WI38 (cell line): Measurements from ENCODE around the gene TRMU.
A peak's percentile ranks its signal among the peaks of the same experiment; 100 is the strongest.

ENCODE experiments used
- H3K4me3 ChIP-seq: 2 replicates; pipeline ENCODE4 v1.5.1; 2011; ENCODE audit warnings: low read depth, mild to moderate bottlenecking, control low read depth, low read length
- TF ChIP-seq, protein P1 (sequence below): IDR thresholded peaks from 2 replicates; pipeline ENCODE4 v1.5.1; 2012; ENCODE audit warnings: low read depth, mild to moderate bottlenecking, control low read depth, low read length

TRMU gene

DNA sequence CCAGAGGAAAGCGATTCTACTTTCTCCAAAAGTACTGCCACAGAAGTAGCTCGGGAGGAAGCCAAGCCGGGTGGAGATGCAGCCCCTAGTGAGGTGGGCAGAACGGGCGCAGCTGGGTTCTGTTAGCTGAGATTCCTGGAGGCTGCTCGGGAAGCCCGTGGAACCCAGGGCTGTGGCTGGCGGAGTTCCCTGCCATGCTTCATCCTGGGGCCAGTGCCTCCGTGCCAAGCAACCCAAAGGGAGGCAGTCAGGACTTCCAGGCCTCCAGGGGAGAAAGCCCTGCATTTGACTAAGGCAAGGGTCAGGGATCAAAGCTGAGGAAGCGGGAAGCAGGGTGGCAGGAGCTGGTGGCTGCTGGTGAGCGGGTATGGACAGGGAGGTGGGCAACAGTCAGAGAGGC, 6.7 kb upstream of the TRMU start:
- no peak overlapping the region for H3K4me3 ChIP-seq
- TF ChIP-seq, protein P1, sequence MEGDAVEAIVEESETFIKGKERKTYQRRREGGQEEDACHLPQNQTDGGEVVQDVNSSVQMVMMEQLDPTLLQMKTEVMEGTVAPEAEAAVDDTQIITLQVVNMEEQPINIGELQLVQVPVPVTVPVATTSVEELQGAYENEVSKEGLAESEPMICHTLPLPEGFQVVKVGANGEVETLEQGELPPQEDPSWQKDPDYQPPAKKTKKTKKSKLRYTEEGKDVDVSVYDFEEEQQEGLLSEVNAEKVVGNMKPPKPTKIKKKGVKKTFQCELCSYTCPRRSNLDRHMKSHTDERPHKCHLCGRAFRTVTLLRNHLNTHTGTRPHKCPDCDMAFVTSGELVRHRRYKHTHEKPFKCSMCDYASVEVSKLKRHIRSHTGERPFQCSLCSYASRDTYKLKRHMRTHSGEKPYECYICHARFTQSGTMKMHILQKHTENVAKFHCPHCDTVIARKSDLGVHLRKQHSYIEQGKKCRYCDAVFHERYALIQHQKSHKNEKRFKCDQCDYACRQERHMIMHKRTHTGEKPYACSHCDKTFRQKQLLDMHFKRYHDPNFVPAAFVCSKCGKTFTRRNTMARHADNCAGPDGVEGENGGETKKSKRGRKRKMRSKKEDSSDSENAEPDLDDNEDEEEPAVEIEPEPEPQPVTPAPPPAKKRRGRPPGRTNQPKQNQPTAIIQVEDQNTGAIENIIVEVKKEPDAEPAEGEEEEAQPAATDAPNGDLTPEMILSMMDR: no peak

DNA sequence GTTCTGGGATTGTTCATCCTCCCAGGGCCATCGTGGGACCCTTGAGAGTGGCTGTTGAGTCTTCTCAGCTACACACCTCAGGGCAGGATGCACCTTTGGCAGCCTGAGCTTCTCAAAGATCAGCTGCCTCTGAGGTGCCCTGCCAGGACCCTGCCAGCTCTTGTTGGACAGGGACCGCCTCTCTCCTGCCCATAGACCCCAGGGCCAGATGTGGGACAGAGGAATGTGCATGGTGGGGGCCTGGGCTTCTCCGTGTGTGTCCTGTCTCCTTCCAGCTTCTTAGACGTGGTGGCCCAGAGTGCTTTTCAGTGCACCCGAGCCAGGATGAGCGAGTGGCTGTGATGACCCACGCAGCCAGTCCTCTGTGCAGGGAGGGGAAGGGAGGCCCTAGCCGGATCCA, 5.9 kb upstream of the TRMU start:
- TF ChIP-seq, protein P1: no peak

DNA sequence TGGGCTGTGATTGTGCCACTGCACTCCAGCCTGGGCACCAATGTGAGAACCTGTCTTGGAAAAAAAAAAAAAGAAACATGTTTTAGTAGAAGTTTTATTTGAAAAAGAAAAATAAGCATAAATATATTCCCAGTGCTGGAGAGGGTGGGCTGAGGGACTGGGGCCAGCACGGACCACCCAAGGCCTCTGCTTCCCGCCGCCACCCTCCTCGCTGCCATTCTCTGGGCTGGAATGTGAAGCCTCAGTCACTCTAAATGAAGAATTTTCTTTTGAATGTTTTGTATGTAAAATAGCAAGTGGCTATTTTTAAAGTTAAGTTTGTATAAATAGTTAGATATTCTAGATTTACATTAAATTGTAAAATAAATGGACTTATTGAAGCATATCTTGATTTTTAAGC, 5.1 kb upstream of the TRMU start:
- H3K4me3 ChIP-seq: no peak overlapping the region
- TF ChIP-seq, protein P1: no peak

More for the DNA sequence above, 5.9 kb upstream of the TRMU start:
- H3K4me3 ChIP-seq: no peak overlapping the region

DNA sequence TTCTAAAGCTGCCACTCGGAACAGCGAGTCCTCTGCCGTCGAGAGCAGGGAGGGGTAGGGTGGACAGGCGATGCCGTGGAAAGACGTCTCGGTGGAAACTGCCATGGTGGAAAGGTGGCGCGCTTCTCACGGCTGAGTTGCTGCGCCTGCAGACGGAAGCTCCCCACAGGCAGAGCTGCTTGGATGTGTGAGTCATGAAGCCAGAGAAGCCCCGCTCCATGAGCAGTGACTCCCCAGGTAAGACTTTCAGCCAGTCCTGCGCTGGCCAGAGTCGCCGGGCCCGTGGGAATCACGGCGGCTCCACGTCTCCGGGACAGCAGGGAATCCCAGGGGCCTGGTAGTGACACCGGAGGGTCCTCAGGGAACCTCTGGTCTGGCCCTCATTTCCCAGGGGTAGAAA, 4.0 kb upstream of the TRMU start:
- H3K4me3 ChIP-seq: no peak overlapping the region
- TF ChIP-seq, protein P1: no peak

DNA sequence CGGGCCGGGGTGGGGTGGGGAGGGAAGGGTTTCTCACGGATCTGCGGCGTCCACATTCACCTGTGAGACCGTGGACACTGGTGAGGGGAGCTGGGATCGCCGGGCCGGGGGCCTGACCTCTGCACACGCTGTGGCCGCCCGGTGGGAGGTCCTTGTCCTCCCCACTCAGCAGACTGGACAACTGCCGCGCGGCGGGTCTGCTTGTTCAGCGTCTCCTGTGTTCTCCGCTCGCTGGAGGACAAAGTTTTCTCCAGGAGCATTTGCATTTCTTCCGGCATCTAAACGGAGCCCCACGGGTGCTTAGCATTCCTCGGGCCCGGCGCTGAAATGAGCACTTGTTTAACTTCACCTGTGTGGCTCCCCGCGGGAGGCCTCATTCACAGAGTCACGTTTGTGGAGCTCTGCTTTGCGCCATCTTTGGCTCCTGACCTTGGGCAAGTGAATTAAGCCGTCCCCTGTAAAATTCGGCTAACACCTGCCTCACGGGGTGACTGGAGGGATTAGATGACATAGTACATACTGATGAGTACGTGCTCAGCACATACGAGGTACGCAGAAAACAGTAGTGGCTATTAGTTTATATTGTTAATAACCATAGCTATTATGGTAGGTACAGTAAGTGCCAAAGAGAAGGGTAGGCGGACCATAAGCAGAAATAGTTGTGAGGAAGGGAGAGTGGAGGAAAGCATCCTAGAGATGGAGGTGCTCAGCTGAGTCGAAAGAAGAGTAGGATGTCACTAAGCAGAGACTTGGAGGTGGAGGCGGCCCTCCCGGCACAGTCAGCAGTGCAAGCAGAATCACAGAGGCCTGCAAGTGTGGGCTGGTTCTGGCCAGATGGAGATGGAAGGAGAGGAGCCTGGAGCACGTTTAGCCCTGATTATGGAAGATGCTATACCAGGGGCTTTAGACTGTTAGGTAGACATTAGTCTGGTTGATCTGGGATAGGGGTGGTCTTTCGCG, 885 bp downstream of the TRMU start:
- TF ChIP-seq, protein P1: no peak
- peak overlapping the region; percentile 93 for H3K4me3 ChIP-seq

DNA sequence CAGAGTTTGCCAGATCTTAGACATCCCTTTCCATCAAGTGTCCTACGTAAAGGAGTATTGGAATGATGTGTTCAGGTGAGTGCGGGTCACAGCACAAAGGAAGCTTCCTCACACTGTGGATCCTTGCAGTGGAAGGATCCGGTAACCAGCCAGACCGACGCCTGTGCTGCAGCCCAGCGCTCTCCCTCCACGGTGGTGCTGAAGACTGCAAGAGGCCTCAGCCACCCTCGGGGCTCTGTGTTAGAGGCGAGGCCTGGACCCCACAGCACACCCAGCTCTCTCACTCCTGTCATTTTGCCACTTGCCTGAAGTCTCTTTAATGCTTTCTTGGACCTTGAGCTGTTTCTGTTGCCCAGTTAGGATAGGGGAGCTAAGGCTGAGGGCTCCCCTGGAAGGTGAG, 2.4 kb downstream of the TRMU start:
- H3K4me3 ChIP-seq: no peak overlapping the region
- TF ChIP-seq, protein P1: no peak

DNA sequence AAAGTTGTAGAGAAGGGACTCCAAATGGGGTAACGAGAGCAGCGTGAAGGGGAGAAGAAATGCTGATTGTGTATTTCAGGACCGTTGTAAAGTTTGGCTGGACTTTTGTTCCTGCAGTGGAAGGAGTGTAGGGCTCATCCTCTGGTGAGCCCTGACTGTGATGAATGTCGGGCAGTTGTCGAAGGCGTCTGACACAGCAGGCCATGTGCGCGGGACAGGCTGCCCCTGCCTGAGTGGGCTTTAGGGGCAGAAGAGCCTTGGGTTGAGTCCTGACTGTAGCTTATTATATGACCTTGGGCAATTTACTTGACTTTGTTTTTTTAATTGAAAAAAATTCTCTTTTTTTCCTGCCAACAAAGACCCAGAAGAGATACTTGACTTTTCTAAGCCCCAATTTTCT, 3.1 kb downstream of the TRMU start:
- TF ChIP-seq, protein P1: no peak
- no peak overlapping the region for H3K4me3 ChIP-seq
